Neuronal stem cell (in vitro differentiated cells): ENCODE results near the gene ATG10.

ENCODE experiments used
- DNase-seq: peaks from one replicate; pipeline ENCODE4 v3.0.0-alpha.2; 2013; ENCODE audit warnings: low spot score
- H2AFZ ChIP-seq: one replicate; pipeline ENCODE4 v1.6.1; 2013; ENCODE audit warnings: mild to moderate bottlenecking, low read length, inconsistent platforms
- H2AK5ac ChIP-seq: 2 replicates; pipeline ENCODE4 v1.6.1; 2013; ENCODE audit warnings: low read depth, mild to moderate bottlenecking, inconsistent platforms, low read length, moderate library complexity, mixed read lengths
- H2BK120ac ChIP-seq: 2 replicates; pipeline ENCODE4 v1.6.1; 2013; ENCODE audit warnings: low read depth, mild to moderate bottlenecking, inconsistent platforms, low read length, moderate library complexity, mixed read lengths
- H2BK12ac ChIP-seq: one replicate; pipeline ENCODE4 v1.6.1; 2013; ENCODE audit warnings: low read length, inconsistent platforms
- H2BK15ac ChIP-seq: 2 replicates; pipeline ENCODE4 v1.6.1; 2013; ENCODE audit warnings: mild to moderate bottlenecking, low read length, inconsistent platforms, mixed read lengths
- H2BK5ac ChIP-seq: one replicate; pipeline ENCODE4 v1.6.1; 2013; ENCODE audit warnings: inconsistent platforms, mild to moderate bottlenecking, low read length, moderate library complexity
- H3K14ac ChIP-seq: one replicate; pipeline ENCODE4 v1.6.1; 2013; ENCODE audit warnings: low read length, inconsistent platforms
- H3K18ac ChIP-seq: 2 replicates; pipeline ENCODE4 v1.6.1; 2013; ENCODE audit warnings: low read length, inconsistent platforms
- H3K23ac ChIP-seq: 2 replicates; pipeline ENCODE4 v1.6.1; 2013; ENCODE audit warnings: low read depth, mild to moderate bottlenecking, mixed read lengths, low read length, inconsistent platforms; ENCODE audit not compliant: poor library complexity
- H3K27ac ChIP-seq: replicated peaks from 3 replicates; pipeline ENCODE4 v1.5.1; 2013; ENCODE audit warnings: low read length, inconsistent platforms
- H3K27me3 ChIP-seq, 3 experiments: 2 replicates each; pipeline ENCODE4 v1.6.1; 2013; ENCODE audit warnings: low read length in 3 of 3, mild to moderate bottlenecking in 2 of 3, inconsistent platforms in 1 of 3, low read depth in 1 of 3, mixed read lengths in 1 of 3, moderate library complexity in 1 of 3; ENCODE audit not compliant: control insufficient read depth in 3 of 3, insufficient read depth in 3 of 3
- H3K36me3 ChIP-seq, 2 donors: replicated peaks in 1 of 2; 2 replicates each; pipeline ENCODE4 v1.6.1; 2013; ENCODE audit warnings: low read length in 2 of 2; ENCODE audit not compliant: control insufficient read depth in 2 of 2, insufficient read depth in 2 of 2
- H3K4ac ChIP-seq: 2 replicates; pipeline ENCODE4 v1.6.1; 2013; ENCODE audit warnings: inconsistent platforms, mild to moderate bottlenecking, low read length, moderate library complexity
- H3K4me1 ChIP-seq, 2 donors: 1 replicate in 1 of 2; 2 replicates in 1 of 2; pipeline ENCODE4 v1.6.1; 2013; ENCODE audit warnings: low read length in 2 of 2, low read depth in 1 of 2; ENCODE audit not compliant: control insufficient read depth in 2 of 2, insufficient read depth in 1 of 2
- H3K4me2 ChIP-seq: one replicate; pipeline ENCODE4 v1.6.1; 2013; ENCODE audit warnings: mild to moderate bottlenecking, low read length, inconsistent platforms; ENCODE audit not compliant: insufficient read depth, poor library complexity, severe bottlenecking
- H3K4me3 ChIP-seq, 2 donors: 2 replicates each; pipeline ENCODE4 v1.5.1; 2013; ENCODE audit warnings: low read length in 2 of 2, mild to moderate bottlenecking in 2 of 2, inconsistent platforms in 1 of 2, moderate library complexity in 1 of 2
- H3K79me1 ChIP-seq: one replicate; pipeline ENCODE4 v1.6.1; 2013; ENCODE audit warnings: low read depth, mild to moderate bottlenecking, inconsistent platforms, low read length, moderate library complexity
- H3K9ac ChIP-seq: one replicate; pipeline ENCODE4 v1.6.1; 2013; ENCODE audit warnings: mild to moderate bottlenecking, low read depth, low read length, inconsistent platforms; ENCODE audit not compliant: poor library complexity
- H3K9me3 ChIP-seq, 2 donors: replicated peaks in 1 of 2; 2 replicates each; pipeline versions ENCODE3 to v1.6.1; 2013; ENCODE audit warnings: low read length in 2 of 2, mild to moderate bottlenecking in 2 of 2, inconsistent platforms in 1 of 2, low read depth in 1 of 2, mixed read lengths in 1 of 2, moderate library complexity in 1 of 2; ENCODE audit not compliant: control insufficient read depth in 2 of 2, insufficient read depth in 1 of 2
- H4K8ac ChIP-seq: one replicate; pipeline ENCODE4 v1.6.1; 2013; ENCODE audit warnings: low read depth, mild to moderate bottlenecking, inconsistent platforms, low read length, moderate library complexity
- H4K91ac ChIP-seq: one replicate; pipeline ENCODE4 v1.6.1; 2013; ENCODE audit warnings: low read length, low read depth, mild to moderate bottlenecking, inconsistent platforms; ENCODE audit not compliant: poor library complexity
- WGBS, 2 donors: extraction: QIAGEN DNeasy Blood & Tissue Kit; methylation state at CpG; one replicate each; pipeline ENCODE4 v1.1.7; 2013; ENCODE audit warnings: missing lambda C conversion rate in 2 of 2, mixed read lengths in 1 of 2; ENCODE audit not compliant: insufficient read length in 2 of 2, insufficient replicate concordance in 1 of 2; ENCODE audit errors: extremely low coverage in 2 of 2; 5-methylcytosine and 5-hydroxymethylcytosine counted together

The ATG10 gene

DNA sequence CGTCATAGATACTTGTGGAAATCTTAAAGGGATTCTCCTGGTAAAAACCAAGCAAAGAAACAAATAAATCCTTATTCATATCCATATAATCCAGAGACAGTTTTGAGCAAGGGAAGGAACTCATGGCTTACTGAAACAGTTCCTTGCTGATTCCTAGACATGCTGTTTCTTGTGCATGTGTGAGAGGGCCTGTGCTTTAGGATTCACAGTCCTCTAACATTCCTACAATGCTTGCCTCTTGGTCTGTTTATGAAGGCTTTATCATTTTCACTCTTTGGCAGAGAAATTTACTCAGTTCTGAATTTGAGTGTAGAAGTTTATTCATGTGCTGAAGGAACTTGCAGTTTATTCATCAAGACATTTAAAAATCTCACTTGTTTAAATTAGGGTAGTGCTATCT, 183.0 kb downstream of the ATG10 start:
- WGBS, 2 donors: no CpG with 5 or more reads among the region's 1 CpG
- no peak overlapping the region for H4K91ac ChIP-seq
- H3K27ac ChIP-seq: no peak overlapping the region

DNA sequence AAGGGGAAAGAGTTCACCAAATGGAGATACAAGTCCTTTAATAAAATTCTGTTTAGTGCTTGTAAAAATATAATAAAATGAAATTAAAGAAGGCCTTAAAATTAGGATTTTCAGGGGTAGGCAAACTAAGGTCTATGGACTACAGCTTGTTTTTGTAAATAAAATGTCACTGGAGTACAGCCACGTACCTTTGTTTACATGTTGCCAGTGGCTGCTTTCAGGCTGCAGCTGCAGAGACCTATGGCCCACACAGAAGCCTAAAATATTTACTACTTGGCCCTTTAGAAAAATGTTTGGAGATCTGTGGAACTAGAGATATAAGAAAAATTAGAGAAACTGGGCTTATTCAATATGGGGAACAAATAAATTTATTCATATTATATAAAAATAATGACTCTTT, 183.5 kb downstream of the ATG10 start:
- H2BK5ac ChIP-seq: no peak overlapping the region
- no peak overlapping the region for H3K4ac ChIP-seq
- no peak overlapping the region for H3K18ac ChIP-seq
- H2BK15ac ChIP-seq: no peak overlapping the region
- H3K9me3 ChIP-seq: no peaks in the 10 kb centered on the region
- H3K36me3 ChIP-seq: no peaks in the 10 kb centered on the region
- H4K8ac ChIP-seq: no peak overlapping the region
- no peak overlapping the region for H3K23ac ChIP-seq
- H2BK120ac ChIP-seq: no peak overlapping the region
- no peaks in the 10 kb centered on the region for H3K27me3 ChIP-seq
- H2BK12ac ChIP-seq: no peak overlapping the region
- no peak overlapping the region for H3K4me2 ChIP-seq
- no peak for DNase-seq
- H3K9ac ChIP-seq: no peak overlapping the region
- H3K79me1 ChIP-seq: no peaks in the 10 kb centered on the region
- WGBS, 2 donors: no CpG with 5 or more reads among the region's 1 CpG
- no peak overlapping the region for H3K4me3 ChIP-seq
- H4K91ac ChIP-seq: no peak overlapping the region
- H3K4me1 ChIP-seq: peaks cover 2 to 3% of the 10 kb centered on the region in 2 donors
- no peak overlapping the region for H2AK5ac ChIP-seq
- H3K14ac ChIP-seq: no peak overlapping the region
- no peak overlapping the region for H2AFZ ChIP-seq
- no peak overlapping the region for H3K27ac ChIP-seq

More for the DNA sequence above, 183.0 kb downstream of the ATG10 start:
- no peak for DNase-seq
- Histone ChIP-seq H2BK5ac (no peak overlapping the region), H4K8ac (no peak overlapping the region), H2AFZ (no peak overlapping the region), H3K4me2 (no peak overlapping the region), H3K23ac (no peak overlapping the region), H3K4me1 (peaks cover 2 to 3% of the 10 kb centered on the region in 2 donors), H3K27me3 (no peaks in the 10 kb centered on the region), H2BK12ac (no peak overlapping the region), H3K9ac (no peak overlapping the region), H3K79me1 (no peaks in the 10 kb centered on the region), H3K14ac (no peak overlapping the region), H3K18ac (no peak overlapping the region), H3K4me3 (no peak overlapping the region), H2AK5ac (no peak overlapping the region), H2BK15ac (no peak overlapping the region), H2BK120ac (no peak overlapping the region), H3K36me3 (no peaks in the 10 kb centered on the region), H3K9me3 (no peaks in the 10 kb centered on the region), H3K4ac (no peak overlapping the region)

DNA sequence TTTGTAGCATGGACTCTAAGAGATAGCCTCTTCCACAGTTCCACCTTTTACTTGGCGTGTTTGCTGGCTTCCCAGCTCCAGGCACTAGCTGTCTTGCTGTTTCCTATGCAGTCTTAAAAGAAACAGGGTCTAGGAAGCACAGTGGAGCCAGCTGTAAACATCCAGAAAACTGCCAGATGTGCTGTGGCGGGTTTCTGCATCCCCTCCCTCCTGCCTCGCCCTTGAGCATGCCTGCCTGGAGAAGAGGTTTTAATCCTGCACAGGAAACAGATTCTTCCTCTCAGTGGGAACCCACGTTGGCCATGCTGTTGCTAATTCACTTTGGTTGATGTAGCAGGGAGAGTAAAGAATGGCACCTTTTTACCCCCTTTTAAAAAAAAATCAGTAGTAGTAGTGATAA, 185.1 kb downstream of the ATG10 start:
- Histone ChIP-seq H2BK120ac (no peak overlapping the region), H3K9ac (no peak overlapping the region), H4K91ac (no peak overlapping the region), H4K8ac (no peak overlapping the region), H3K4ac (no peak overlapping the region), H3K27me3 (no peaks in the 10 kb centered on the region), H3K9me3 (no peaks in the 10 kb centered on the region), H3K27ac (no peak overlapping the region), H2AK5ac (no peak overlapping the region), H2BK5ac (no peak overlapping the region), H3K4me2 (no peak overlapping the region), H2BK12ac (no peak overlapping the region), H2AFZ (no peak overlapping the region), H3K14ac (no peak overlapping the region), H3K36me3 (no peaks in the 10 kb centered on the region), H3K23ac (no peak overlapping the region), H3K4me3 (no peak overlapping the region), H3K79me1 (no peaks in the 10 kb centered on the region), H2BK15ac (no peak overlapping the region), H3K18ac (no peak overlapping the region), H3K4me1 (peaks cover 2 to 5% of the 10 kb centered on the region in 2 donors)
- no CpG with 5 or more reads among the region's 4 CpGs for WGBS, 2 donors
- DNase-seq: no peak

DNA sequence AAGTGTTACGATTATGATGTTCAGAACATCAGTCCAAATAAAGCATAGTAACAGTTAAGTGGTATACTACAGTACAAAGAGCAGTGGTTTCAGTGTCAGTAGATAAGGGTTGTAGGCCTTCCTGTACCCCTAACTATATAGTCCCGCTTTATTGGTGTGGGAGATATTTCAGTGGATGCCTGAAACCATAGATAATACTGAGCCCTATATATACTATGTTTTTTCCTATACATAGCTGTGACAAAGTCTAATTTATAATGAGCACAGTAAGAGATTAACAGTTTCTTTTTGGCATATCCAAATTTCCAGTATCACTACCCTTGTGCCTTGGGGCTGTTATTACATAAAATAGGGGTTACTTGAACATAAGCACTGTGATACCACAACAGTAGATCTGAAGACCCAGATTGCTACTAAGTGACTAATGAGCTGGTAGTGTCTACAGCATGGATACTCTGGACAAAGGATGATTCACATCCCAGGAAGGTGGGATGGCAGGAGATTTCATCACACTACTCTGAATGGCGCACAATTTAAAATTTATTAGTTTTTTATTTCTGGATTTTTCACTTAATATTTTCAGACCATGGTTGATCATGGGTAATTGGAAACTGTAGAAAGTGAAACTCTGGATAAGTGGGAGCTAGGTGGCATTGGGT, 187.1 kb downstream of the ATG10 start:
- H3K9ac ChIP-seq: no peak overlapping the region
- H4K91ac ChIP-seq: no peak overlapping the region
- peaks cover 2 to 5% of the 10 kb centered on the region in 2 donors for H3K4me1 ChIP-seq
- H3K23ac ChIP-seq: no peak overlapping the region
- no peak overlapping the region for H3K27ac ChIP-seq
- H3K18ac ChIP-seq: no peak overlapping the region
- H2BK15ac ChIP-seq: no peak overlapping the region
- H2BK120ac ChIP-seq: no peak overlapping the region
- no peaks in the 10 kb centered on the region for H3K79me1 ChIP-seq
- H4K8ac ChIP-seq: no peak overlapping the region
- H2BK5ac ChIP-seq: no peak overlapping the region
- H3K4me2 ChIP-seq: no peak overlapping the region
- no CpG with 5 or more reads among the region's 3 CpGs for WGBS, 2 donors
- no peak overlapping the region for H3K14ac ChIP-seq
- no peaks in the 10 kb centered on the region for H3K9me3 ChIP-seq
- H3K4ac ChIP-seq: no peak overlapping the region
- no peak for DNase-seq
- H2AFZ ChIP-seq: no peak overlapping the region
- no peaks in the 10 kb centered on the region for H3K36me3 ChIP-seq
- no peaks in the 10 kb centered on the region for H3K27me3 ChIP-seq
- no peak overlapping the region for H3K4me3 ChIP-seq
- no peak overlapping the region for H2AK5ac ChIP-seq
- H2BK12ac ChIP-seq: no peak overlapping the region
